ENCODE results near the gene PSMG3.

DNA sequence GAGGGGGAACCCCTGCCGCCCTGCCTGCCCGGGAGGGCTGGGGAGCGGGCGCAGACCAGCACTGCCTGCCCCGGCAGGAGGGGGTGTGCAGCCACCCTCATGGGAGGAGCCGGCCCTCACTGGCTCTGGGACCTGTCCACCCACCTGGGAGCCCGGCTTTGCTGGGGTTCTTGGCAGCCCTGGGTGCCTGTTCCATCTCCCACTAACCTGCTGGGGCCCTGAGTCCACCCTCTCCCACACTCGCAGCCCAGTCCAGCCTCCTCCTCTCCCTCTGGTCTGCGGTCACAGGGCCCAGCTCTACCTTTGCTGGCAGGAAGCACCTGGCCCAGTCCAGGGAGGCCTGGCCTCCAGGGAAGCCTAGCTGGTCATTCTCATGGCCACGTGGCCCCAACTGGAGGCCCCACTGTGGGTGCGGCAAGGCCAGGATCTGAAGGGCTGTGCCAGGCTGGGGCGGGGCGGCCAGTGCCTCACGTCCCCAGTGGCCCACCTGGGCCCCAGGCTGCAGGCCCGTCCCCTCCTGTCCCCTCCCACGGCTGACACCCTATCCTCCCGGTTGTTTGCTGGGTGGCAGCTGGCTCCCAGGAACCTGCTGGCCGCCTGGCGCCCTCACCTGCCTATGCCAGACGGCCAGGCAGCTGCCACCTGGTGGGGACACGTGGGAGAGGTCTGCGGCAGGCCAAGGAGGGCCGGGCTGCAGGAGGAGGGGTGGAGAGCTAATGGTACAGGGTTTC, 13.9 kb downstream of the PSMG3 start, which contains the start of gene TMEM184A:
- TF ChIP-seq BHLHE40 (IDR thresholded peaks at IDR 0.05; ENCODE audit: borderline replicate concordance) (no peak), TARDBP (IDR thresholded peaks at IDR 0.05) (no peak), CTBP1 (IDR thresholded peaks at IDR 0.05; ENCODE audit: borderline replicate concordance) (no peak), ZNF384 (IDR thresholded peaks at IDR 0.05) (no peak), SUZ12 (IDR thresholded peaks at IDR 0.05) (no peak), FOXM1 (IDR thresholded peaks at IDR 0.05; ENCODE audit: borderline replicate concordance) (no peak), NFRKB (IDR thresholded peaks at IDR 0.05) (no peak), SP1 (IDR thresholded peaks at IDR 0.05) (no peak), FOXK2 (IDR thresholded peaks at IDR 0.05) (no peak), ELF4 (IDR thresholded peaks at IDR 0.05) (no peak), LEF1 (IDR thresholded peaks at IDR 0.05; ENCODE audit: borderline replicate concordance) (no peak), HDGF (IDR thresholded peaks at IDR 0.05; ENCODE audit: borderline replicate concordance) (no peak)
- TF ChIP-seq, protein P1, sequence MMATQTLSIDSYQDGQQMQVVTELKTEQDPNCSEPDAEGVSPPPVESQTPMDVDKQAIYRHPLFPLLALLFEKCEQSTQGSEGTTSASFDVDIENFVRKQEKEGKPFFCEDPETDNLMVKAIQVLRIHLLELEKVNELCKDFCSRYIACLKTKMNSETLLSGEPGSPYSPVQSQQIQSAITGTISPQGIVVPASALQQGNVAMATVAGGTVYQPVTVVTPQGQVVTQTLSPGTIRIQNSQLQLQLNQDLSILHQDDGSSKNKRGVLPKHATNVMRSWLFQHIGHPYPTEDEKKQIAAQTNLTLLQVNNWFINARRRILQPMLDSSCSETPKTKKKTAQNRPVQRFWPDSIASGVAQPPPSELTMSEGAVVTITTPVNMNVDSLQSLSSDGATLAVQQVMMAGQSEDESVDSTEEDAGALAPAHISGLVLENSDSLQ (IDR thresholded peaks at IDR 0.05), result no peak

Measured in HEK293T (cell line).